BLaER1 treated with 17β-estradiol and CSF1 and Interleukin-3, amounts not matched to agents 10 nM and 100 nM (cell line): Measurements from ENCODE around the gene BRSK2.

Experiments
- H3K27ac ChIP-seq, 11 experiments: shearing (Covaris generic); formaldehyde crosslinking; 2 replicates each; pipeline ENCODE4 v1.8.1; 2022
- H3K27me3 ChIP-seq, 11 experiments: shearing (Covaris generic); formaldehyde crosslinking; 2 replicates each; pipeline ENCODE4 v1.8.1; 2022
- H3K36me3 ChIP-seq, 11 experiments: shearing (Covaris generic); formaldehyde crosslinking; 2 replicates each; pipeline ENCODE4 v1.8.1; 2022
- H3K4me1 ChIP-seq, 10 experiments: shearing (Covaris generic); formaldehyde crosslinking; 2 replicates each; pipeline ENCODE4 v1.8.1; 2022
- H3K4me2 ChIP-seq, 11 experiments: shearing (Covaris generic); formaldehyde crosslinking; 2 replicates each; pipeline ENCODE4 v1.8.1; 2022
- H3K4me3 ChIP-seq, 10 experiments: shearing (Covaris generic); formaldehyde crosslinking; 2 replicates each; pipeline ENCODE4 v1.8.1; 2022
- H3K9ac ChIP-seq, 11 experiments: shearing (Covaris generic); formaldehyde crosslinking; 2 replicates each; pipeline ENCODE4 v1.8.1; 2022
- H3K9me3 ChIP-seq, 11 experiments: shearing (Covaris generic); formaldehyde crosslinking; replicated peaks in 1 of 11; 2 replicates each; pipeline ENCODE4 v1.8.1; 2022
- H4K20me1 ChIP-seq, 11 experiments: shearing (Covaris generic); formaldehyde crosslinking; 2 replicates each; pipeline ENCODE4 v1.8.1; 2022
- Cebpa-rat ChIP-seq, 11 experiments: shearing (Covaris generic); IDR thresholded peaks; 2 replicates each; pipeline ENCODE4 v1.8.1; 2022

The BRSK2 gene

DNA sequence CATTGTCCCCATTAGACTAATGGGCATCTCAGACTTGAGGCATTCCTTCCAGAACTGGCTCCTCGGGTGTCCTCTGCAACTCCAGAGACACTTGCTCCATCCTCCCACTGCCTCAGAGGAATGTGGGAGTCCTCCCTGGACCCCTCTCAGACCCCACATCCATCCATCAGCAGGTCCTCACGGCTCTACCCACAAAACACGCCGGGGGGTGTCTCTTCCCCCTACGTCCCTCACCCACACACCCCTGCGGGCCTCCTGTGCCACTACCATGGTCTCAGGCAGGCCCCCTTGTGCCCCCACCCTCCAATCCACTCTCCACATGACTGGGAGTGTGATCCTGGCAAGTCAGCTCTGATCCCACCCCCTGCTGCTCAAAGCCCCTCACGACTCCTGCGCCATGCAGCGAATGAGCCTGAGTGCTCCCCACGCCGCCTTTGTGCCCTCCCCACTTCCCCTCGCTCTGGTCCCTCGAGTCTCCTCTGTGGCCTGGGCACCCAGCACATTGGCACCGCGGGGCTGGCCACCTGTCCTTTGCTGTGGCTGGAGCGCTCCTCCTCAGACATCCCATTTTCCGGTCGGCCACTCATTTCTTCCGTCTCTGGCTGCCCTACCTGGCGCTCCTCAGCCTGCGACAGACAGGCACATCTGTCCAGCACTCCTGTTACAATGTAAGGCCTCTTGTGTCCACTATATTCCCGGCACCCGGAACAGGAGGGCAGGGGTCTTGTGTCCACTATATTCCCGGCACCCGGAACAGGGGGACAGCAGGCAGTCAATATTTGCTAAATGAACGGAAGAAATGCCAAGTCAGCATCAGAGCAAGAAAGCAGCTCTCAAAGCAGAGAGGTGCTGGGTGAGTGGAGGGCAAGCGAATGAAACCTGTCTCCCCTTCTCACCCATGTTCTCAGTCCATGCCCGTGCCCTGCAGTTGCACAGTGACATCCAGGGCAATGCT is 111.0 kb downstream of the BRSK2 start:
- H3K27ac ChIP-seq, result no peak overlapping the region
- peaks cover 88 to 100% (median 99%) of the 10 kb centered on the region in 11 experiments for H4K20me1 ChIP-seq
- H3K36me3 ChIP-seq, result peaks cover 0 to 43% (median 27%) of the 10 kb centered on the region in 11 experiments; a peak in 16 of 22 replicates
- peaks cover 3 to 27% (median 6%) of the 10 kb centered on the region in 11 experiments; a peak in 17 of 22 replicates for H3K9me3 ChIP-seq
- H3K9ac ChIP-seq, result 0 out of 22 replicates have a peak overlapping the region, but pooled peaks of 1 of the 11 experiments have one; percentile 38
- no peak for TF ChIP-seq Cebpa-rat (IDR thresholded peaks at IDR 0.05)
- H3K27me3 ChIP-seq, result no peaks in the 10 kb centered on the region
- peak overlapping the region in 4 of 11 experiments; percentile 3 to 99 (median 16); a peak in 3 of 22 replicates for H3K4me2 ChIP-seq
- no peak overlapping the region for H3K4me3 ChIP-seq
- peaks cover 29 to 62% (median 55%) of the 10 kb centered on the region in 10 experiments for H3K4me1 ChIP-seq

DNA sequence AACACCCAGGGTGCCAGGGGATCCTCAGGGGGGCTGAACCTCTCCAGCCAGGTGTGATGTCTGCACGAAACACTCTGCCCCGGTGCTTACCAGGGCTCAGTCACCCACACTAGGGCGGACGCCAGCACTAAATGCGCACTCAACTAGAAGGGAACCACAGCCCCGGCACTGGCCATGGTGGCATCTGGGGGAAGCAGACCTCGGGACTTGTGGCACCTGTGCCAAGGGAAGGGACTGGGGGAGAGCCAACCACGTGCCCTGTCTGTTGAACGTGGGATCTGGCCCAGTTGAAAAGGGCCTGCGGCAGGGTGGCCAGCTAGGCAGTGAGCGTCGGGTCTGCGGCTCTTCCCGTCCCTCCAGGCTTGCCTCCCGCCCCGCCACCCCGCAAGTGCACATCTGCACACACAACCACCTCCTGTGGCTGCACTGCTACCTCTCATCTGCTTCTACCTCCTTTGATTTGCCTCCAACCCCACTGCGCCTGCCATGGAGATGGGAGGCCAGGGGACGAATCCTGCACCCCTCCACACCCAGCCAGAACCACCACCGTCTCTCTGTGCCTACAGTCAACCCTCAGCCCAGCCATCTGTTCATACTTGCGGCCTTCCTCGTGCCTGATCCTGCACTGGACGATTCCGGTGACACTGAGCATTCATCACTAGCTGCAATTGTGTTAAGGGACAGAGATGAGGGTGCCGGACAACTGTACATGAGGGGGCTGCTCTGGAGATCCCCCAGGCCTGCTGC is 111.9 kb downstream of the BRSK2 start:
- peak overlapping the region in 2 of 11 experiments; percentile 5 to 38; a peak in 3 of 22 replicates for H3K9ac ChIP-seq
- peak overlapping the region in 4 of 11 experiments; percentile 3 to 99 (median 8); a peak in 3 of 22 replicates for H3K4me2 ChIP-seq
- peaks cover 0 to 39% (median 23%) of the 10 kb centered on the region in 11 experiments; a peak in 16 of 22 replicates for H3K36me3 ChIP-seq
- no peak overlapping the region for H3K4me3 ChIP-seq
- peaks cover 0 to 18% (median 3%) of the 10 kb centered on the region in 11 experiments; a peak in 10 of 22 replicates for H3K9me3 ChIP-seq
- peaks cover 96 to 100% (median 100%) of the 10 kb centered on the region in 11 experiments for H4K20me1 ChIP-seq
- no peak for TF ChIP-seq Cebpa-rat (IDR thresholded peaks at IDR 0.05)
- no peaks in the 10 kb centered on the region for H3K27me3 ChIP-seq
- 0 out of 22 replicates have a peak overlapping the region, but pooled peaks of 1 of the 11 experiments have one; percentile 78 for H3K27ac ChIP-seq
- H3K4me1 ChIP-seq, result peaks cover 37 to 71% (median 64%) of the 10 kb centered on the region in 10 experiments

DNA sequence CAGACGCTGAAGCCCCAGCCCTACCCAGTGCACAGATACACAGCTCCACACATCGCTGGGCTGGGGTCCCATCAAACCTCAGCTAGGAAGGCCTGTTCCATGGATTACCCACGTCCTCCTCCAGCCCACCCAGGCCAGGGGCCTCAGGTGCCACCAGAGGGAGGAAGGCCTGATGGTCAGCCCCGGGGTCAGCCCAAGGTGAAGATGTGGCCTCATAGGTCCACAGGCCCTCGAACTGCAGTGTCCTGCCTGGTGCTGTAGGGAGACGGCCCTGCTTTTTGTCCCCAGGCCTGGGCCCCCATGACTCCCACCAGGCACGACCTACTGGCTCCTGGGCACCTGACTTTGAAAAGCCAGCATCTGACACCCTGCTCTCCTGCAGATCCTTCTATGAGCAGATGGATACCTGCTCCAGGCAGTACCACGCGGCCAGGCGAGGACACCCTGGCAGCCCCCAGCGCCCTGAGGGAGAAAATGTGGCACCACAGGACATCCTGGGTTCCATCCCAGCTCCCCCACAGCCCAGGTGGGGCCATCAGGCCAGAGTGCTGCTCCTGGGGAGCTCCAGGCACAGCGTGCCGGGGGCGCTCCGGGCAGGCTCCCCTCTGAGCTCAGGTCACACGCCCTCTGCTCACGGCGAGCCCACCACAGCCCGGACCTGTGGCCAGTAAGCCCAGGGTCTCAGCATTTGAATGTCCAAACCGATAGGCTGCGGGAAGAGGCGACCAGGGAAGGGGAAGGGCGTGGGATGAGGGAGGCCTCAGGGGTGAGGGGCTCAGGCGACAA is 112.6 kb downstream of the BRSK2 start:
- no peak for TF ChIP-seq Cebpa-rat (IDR thresholded peaks at IDR 0.05)
- Histone ChIP-seq H3K4me1 (peaks cover 44 to 76% (median 70%) of the 10 kb centered on the region in 10 experiments), H3K9ac (peak overlapping the region in 4 of 11 experiments; percentile 5 to 38 (median 36); a peak in 4 of 22 replicates), H3K36me3 (peaks cover 0 to 39% (median 23%) of the 10 kb centered on the region in 11 experiments; a peak in 16 of 22 replicates), H3K27ac (peak overlapping the region in 4 of 11 experiments; percentile 17 to 78 (median 72); a peak in 2 of 22 replicates), H3K27me3 (no peaks in the 10 kb centered on the region), H3K9me3 (peaks cover 0 to 17% (median 3%) of the 10 kb centered on the region in 11 experiments; a peak in 10 of 22 replicates), H4K20me1 (peaks cover 98 to 100% (median 100%) of the 10 kb centered on the region in 11 experiments), H3K4me3 (no peak overlapping the region), H3K4me2 (peak overlapping the region in 5 of 11 experiments; percentile 5 to 99 (median 95); a peak in 5 of 22 replicates)

DNA sequence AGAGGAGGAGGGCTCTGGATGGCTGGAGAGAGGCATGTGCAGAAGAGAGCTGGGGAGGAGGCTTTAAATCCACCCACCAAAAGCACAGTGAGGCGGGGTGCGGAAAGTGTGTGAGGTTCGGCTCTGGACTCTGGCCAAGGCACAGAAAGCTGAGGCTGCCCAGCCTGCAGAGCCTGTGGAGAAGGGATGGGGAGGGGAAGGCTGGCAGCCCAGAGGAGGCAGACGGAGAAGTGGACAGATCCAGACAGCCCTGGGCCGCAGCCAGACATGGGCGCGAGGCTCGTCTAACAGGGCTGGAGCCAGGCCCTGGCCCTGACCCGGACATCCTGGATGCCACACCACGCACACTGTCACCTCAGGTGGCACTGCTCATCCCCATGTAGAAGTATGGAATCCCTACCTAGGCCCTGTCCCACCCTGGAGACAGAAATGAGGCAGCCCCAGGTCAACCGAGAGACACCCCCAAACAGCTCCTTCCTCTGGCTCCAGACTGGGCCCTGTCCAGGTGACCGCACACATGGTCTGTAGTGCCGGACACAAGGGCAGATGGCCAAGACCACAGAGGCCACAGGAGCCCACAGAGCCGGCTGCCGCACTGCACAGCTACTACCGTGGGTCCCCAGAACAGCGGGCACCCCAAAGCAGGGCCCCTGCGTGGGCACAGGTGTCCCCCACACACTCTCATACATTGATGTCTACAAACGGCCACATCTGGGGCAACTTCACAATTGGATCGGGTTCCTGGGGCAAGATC is 113.4 kb downstream of the BRSK2 start:
- Histone ChIP-seq H3K36me3 (peaks cover 0 to 38% (median 22%) of the 10 kb centered on the region in 11 experiments; a peak in 16 of 22 replicates), H3K4me3 (no peak overlapping the region), H4K20me1 (peaks cover 99 to 100% (median 100%) of the 10 kb centered on the region in 11 experiments), H3K4me2 (peak overlapping the region in 8 of 11 experiments; percentile 95 to 100 (median 98); a peak in 15 of 22 replicates), H3K9ac (peak overlapping the region in 6 of 11 experiments; percentile 35 to 65 (median 63); a peak in 7 of 22 replicates), H3K27me3 (no peaks in the 10 kb centered on the region), H3K4me1 (peaks cover 44 to 79% (median 73%) of the 10 kb centered on the region in 10 experiments), H3K9me3 (peaks cover 0 to 17% (median 3%) of the 10 kb centered on the region in 11 experiments; a peak in 10 of 22 replicates), H3K27ac (peak overlapping the region in 4 of 11 experiments; percentile 64 to 78 (median 72); a peak in 7 of 22 replicates)
- TF ChIP-seq Cebpa-rat (IDR thresholded peaks at IDR 0.05), result no peak

DNA sequence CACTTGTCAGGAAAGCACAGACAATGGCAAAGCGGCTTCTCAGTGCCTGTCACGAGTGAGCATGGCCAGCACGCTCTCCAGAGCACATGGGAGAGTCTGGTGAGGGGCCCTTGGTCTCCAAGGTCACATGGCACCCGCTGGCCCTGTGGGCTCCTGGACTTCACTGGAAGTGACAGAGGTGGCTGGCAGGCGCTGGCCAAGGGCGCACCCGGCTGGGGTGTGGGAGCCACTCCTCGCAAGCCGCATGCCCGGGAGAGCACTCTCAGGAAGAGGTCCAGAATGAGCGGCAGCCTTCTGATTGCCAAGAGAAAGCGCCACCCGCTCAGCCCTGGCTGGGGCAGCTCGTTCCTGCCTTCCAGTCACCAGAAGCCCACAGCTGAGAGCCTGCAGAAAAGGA is 114.0 kb downstream of the BRSK2 start:
- Histone ChIP-seq H3K9me3 (peaks cover 0 to 17% (median 3%) of the 10 kb centered on the region in 11 experiments; a peak in 10 of 22 replicates), H3K4me2 (peak overlapping the region in 10 of 11 experiments; percentile 88 to 100 (median 98); a peak in 20 of 22 replicates), H3K9ac (peak overlapping the region in 6 of 11 experiments; percentile 30 to 65 (median 63); a peak in 8 of 22 replicates), H3K4me1 (peaks cover 46 to 85% (median 79%) of the 10 kb centered on the region in 10 experiments), H4K20me1 (peaks cover 99 to 100% (median 100%) of the 10 kb centered on the region in 11 experiments), H3K36me3 (peaks cover 0 to 35% (median 19%) of the 10 kb centered on the region in 11 experiments; a peak in 16 of 22 replicates), H3K27ac (peak overlapping the region in 6 of 11 experiments; percentile 31 to 78 (median 68); a peak in 9 of 22 replicates), H3K27me3 (no peaks in the 10 kb centered on the region), H3K4me3 (no peak overlapping the region)
- TF ChIP-seq Cebpa-rat (IDR thresholded peaks at IDR 0.05), result no peak

DNA sequence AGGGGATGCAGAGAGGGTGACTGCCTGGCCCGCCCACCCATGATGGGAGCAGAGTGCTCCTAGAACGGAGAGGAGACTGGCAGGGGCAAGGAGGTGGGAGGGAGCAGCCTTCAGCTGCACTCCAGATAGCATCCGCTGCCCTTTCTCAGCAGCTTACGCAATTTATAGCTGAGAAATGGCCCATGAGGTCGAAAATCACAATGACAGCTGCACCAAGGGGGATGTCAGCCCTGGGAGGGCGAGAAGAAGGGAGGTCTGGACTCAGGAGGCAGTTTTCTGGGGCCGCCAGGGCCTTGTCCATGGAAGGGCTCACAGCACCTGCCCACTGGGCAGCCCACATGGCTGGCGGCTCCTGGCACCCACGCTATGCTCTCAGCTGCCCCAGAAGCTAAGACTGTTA is 114.4 kb downstream of the BRSK2 start:
- H3K4me1 ChIP-seq, result peaks cover 50 to 89% (median 83%) of the 10 kb centered on the region in 10 experiments
- TF ChIP-seq Cebpa-rat (IDR thresholded peaks at IDR 0.05), result peak in 8 of 11 experiments; percentile 34 to 86 (median 42); a peak in 9 of 22 replicates
- no peaks in the 10 kb centered on the region for H3K27me3 ChIP-seq
- H3K4me3 ChIP-seq, result no peak overlapping the region
- H4K20me1 ChIP-seq, result peaks cover 99 to 100% (median 100%) of the 10 kb centered on the region in 11 experiments
- H3K9me3 ChIP-seq, result peaks cover 0 to 16% (median 3%) of the 10 kb centered on the region in 11 experiments; a peak in 10 of 22 replicates
- H3K9ac ChIP-seq, result peak overlapping the region; percentile 17 to 65 (median 46); a peak in 15 of 22 replicates
- H3K4me2 ChIP-seq, result peak overlapping the region; percentile 24 to 100 (median 98); a peak in 21 of 22 replicates
- H3K36me3 ChIP-seq, result peaks cover 0 to 30% (median 18%) of the 10 kb centered on the region in 11 experiments; a peak in 16 of 22 replicates
- H3K27ac ChIP-seq, result peak overlapping the region in 8 of 11 experiments; percentile 27 to 78 (median 57); a peak in 13 of 22 replicates
